Activated naive CD4-positive, alpha-beta T cell treated with anti-CD3 and anti-CD28 coated beads, Interleukin-2, amount 50 U/mL, for 24 hours (primary cell): ENCODE results near the gene ABHD6.
"Not testable (repeated sequence)": the region's sequence is repeated elsewhere in the genome, so short reads cannot be mapped to it uniquely, and the experiment has no call there.

Source experiments
- H3K27ac Mint-ChIP-seq: one replicate; pipeline ENCODE4 v1.8.0; 2021; ENCODE audit warnings: mild to moderate bottlenecking, mixed read lengths
- H3K27me3 Mint-ChIP-seq: one replicate; pipeline ENCODE4 v1.8.0; 2021; ENCODE audit warnings: mixed read lengths
- H3K36me3 Mint-ChIP-seq: one replicate; pipeline ENCODE4 v1.8.0; 2021; ENCODE audit warnings: mixed read lengths
- H3K4me1 Mint-ChIP-seq: one replicate; pipeline ENCODE4 v1.8.0; 2021; ENCODE audit warnings: mixed read lengths
- H3K4me3 Mint-ChIP-seq: one replicate; pipeline ENCODE4 v1.8.0; 2021; ENCODE audit warnings: mild to moderate bottlenecking, mixed read lengths
- H3K9me3 Mint-ChIP-seq: one replicate; pipeline ENCODE4 v1.8.0; 2021; ENCODE audit warnings: mixed read lengths

Gene ABHD6

DNA sequence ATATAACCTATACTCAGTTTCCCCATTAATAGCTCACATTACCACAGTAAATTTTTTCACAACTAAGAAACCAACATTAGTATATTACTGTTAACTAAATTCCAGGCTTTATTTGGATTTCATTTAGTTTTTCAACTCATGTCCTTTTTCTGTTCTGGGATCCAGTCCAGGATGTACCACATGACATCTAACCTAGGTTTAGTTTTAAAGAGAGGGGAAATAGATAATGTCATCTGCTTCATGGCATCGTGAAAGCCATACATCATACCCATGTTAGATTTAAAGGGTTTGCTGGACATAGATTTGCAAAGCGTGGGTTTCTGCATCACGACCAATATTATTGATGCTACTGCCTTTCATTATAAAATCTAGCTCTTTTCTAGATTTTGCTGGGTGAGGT lies 35.3 kb downstream of the ABHD6 start:
- no peak overlapping the region for H3K4me3 Mint-ChIP-seq
- H3K36me3 Mint-ChIP-seq, result peaks cover 25% of the 10 kb centered on the region
- H3K27ac Mint-ChIP-seq, result no peak overlapping the region
- no peaks in the 10 kb centered on the region for H3K27me3 Mint-ChIP-seq
- H3K9me3 Mint-ChIP-seq, result no peaks in the 10 kb centered on the region
- peaks cover 7% of the 10 kb centered on the region for H3K4me1 Mint-ChIP-seq

GRCh38 chr3:58273362-58273761 lies 35.8 kb downstream of the ABHD6 start:
- H3K4me3 Mint-ChIP-seq, H3K4me1 Mint-ChIP-seq, H3K9me3 Mint-ChIP-seq, H3K27ac Mint-ChIP-seq, H3K27me3 Mint-ChIP-seq: not testable (repeated sequence)
- peaks cover 23% of the 10 kb centered on the region for H3K36me3 Mint-ChIP-seq

GRCh38 chr3:58274027-58274614 lies 36.5 kb downstream of the ABHD6 start:
- Mint-ChIP-seq H3K36me3 (peaks cover 23% of the 10 kb centered on the region), H3K4me3 (no peak overlapping the region), H3K4me1 (peaks cover 7% of the 10 kb centered on the region), H3K27ac (no peak overlapping the region), H3K9me3 (no peaks in the 10 kb centered on the region), H3K27me3 (no peaks in the 10 kb centered on the region)

DNA sequence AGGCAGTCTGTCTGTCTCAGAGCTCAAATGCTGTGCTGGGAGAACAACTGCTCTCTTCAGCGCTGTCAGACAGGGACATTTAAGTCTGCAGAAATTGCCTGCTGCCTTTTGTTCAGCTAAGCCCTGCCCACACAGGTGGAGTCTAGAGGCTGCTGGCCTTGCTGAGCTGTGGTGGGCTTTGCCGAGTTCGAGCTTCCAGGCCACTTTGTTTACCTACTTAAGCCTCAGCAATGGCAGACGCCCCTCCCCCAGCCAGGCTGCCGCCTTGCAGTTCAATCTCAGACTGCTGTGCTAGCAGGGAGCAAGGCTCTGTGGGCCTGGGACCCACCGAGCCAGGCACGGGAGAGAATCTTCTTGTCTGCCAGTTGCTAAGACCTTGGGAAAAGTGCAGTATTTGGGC lies 43.5 kb downstream of the ABHD6 start:
- Mint-ChIP-seq H3K36me3 (peaks cover 20% of the 10 kb centered on the region), H3K27ac (no peak overlapping the region), H3K27me3 (no peaks in the 10 kb centered on the region), H3K4me3 (no peak overlapping the region), H3K4me1 (no peaks in the 10 kb centered on the region), H3K9me3 (no peaks in the 10 kb centered on the region)

DNA sequence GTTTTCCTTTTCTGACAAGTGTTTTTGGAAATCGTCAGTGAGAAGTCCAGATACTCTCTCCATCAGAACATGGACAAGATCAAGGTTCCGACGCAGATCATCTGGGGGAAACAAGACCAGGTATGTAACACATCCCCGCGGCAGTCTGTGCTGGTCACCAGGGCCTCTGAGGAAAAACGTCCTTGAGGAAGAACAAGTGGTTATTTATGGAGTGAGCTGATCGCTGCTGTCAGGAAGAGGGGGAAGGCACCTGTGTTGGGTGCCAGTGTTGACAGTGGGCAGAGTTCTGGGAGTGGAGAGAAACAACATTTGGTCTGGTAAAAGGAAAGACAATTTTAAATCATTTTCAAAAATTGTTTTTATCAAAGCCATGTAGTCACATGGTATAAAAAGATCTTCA lies 47.7 kb downstream of the ABHD6 start:
- H3K4me3 Mint-ChIP-seq, result no peak overlapping the region
- H3K4me1 Mint-ChIP-seq, result no peaks in the 10 kb centered on the region
- H3K27ac Mint-ChIP-seq, result no peak overlapping the region
- H3K36me3 Mint-ChIP-seq, result peaks cover 8% of the 10 kb centered on the region
- no peaks in the 10 kb centered on the region for H3K27me3 Mint-ChIP-seq
- H3K9me3 Mint-ChIP-seq, result no peaks in the 10 kb centered on the region

DNA sequence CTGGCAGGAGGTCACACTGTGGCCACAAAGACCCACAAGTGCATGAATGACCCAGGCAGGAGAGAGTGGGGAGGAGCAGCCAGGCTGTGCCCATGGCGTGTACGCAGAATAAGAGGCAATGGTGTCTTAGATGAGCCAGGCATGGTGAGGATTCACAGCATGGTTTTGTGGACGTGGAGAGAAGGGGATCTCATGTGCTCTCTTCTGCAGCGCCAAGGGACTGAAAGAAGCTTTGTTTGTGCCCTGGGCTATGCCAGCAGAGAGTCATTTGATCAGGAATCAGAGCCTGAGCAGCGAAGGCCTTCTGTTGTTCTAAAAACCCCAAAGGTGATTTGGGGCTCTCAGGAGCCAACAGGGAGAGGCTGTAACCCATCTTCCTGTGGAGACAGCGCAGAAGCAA lies 49.8 kb downstream of the ABHD6 start:
- no peak overlapping the region for H3K27ac Mint-ChIP-seq
- H3K36me3 Mint-ChIP-seq, result peaks cover 7% of the 10 kb centered on the region
- H3K27me3 Mint-ChIP-seq, result no peaks in the 10 kb centered on the region
- H3K4me1 Mint-ChIP-seq, result no peaks in the 10 kb centered on the region
- no peaks in the 10 kb centered on the region for H3K9me3 Mint-ChIP-seq
- no peak overlapping the region for H3K4me3 Mint-ChIP-seq

- Mint-ChIP-seq H3K27me3 (no peaks in the 10 kb centered on the region), H3K27ac (no peak overlapping the region), H3K4me3 (no peak overlapping the region), H3K9me3 (no peaks in the 10 kb centered on the region), H3K4me1 (no peaks in the 10 kb centered on the region), H3K36me3 (peaks cover 7% of the 10 kb centered on the region)
These were observed 50.6 kb downstream of the ABHD6 start for GRCh38 chr3:58288011-58288728.

GRCh38 chr3:58288964-58289613 lies 51.5 kb downstream of the ABHD6 start:
- H3K27ac Mint-ChIP-seq, H3K27me3 Mint-ChIP-seq, H3K4me1 Mint-ChIP-seq, H3K9me3 Mint-ChIP-seq, H3K36me3 Mint-ChIP-seq, H3K4me3 Mint-ChIP-seq: not testable (repeated sequence)

DNA sequence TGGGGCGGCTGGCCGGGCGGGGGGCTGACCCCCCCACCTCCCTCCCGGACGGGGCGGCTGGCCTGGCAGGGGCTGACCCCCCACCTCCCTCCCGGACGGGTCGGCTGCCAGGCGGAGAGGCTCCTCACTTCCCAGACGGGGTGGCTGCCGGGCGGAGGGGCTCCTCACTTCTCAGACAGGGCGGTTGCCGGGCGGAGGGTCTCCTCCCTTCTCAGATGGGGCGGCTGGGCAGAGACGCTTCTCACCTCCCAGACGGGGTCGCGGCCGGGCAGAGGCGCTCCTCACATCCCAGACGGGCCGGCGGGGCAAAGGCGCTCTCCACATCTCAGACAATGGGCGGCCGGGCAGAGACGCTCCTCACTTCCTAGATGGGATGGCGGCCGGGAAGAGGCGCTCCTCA lies 52.9 kb downstream of the ABHD6 start:
- not testable (repeated sequence) for H3K4me3 Mint-ChIP-seq, H3K36me3 Mint-ChIP-seq, H3K9me3 Mint-ChIP-seq, H3K4me1 Mint-ChIP-seq, H3K27ac Mint-ChIP-seq, H3K27me3 Mint-ChIP-seq

DNA sequence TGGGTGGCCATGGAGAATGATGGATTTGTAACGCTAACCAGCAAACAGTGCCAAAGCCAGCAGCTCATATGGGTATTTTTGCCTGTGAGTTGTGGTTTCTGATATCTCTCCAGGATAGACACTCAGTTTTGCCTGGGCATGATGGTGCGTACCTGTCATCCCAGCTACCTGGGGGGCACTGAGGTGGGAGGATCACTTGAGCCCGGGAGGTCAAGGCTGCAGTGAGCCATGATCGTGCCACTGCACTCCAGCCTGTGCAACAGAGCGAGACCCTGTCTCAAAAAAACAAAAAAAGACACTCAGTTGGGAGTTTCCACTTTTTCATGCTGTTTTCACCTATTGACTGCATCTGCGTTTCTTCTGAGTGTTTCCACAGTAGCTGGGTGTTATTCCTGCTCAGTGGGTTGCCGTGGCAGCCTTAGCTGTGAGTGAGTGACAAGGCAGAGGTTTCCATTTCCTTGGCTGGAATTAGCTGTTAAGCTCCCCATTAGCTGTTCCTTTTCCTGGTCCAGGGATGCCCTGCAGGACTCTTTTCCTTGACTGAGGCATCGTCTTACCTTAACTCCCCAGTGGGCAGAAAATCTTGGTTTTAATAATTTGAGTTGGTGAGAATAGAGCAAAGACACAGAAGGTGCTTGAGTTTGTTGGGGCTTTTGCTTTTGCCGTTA lies 54.2 kb downstream of the ABHD6 start:
- Mint-ChIP-seq H3K27ac (no peak overlapping the region), H3K27me3 (no peaks in the 10 kb centered on the region), H3K4me1 (no peaks in the 10 kb centered on the region), H3K9me3 (no peaks in the 10 kb centered on the region), H3K36me3 (peaks cover 5% of the 10 kb centered on the region), H3K4me3 (no peak overlapping the region)

- peaks cover 5% of the 10 kb centered on the region for H3K36me3 Mint-ChIP-seq
- no peak overlapping the region for H3K27ac Mint-ChIP-seq
- H3K9me3 Mint-ChIP-seq, result no peaks in the 10 kb centered on the region
- no peaks in the 10 kb centered on the region for H3K27me3 Mint-ChIP-seq
- no peaks in the 10 kb centered on the region for H3K4me1 Mint-ChIP-seq
- H3K4me3 Mint-ChIP-seq, result no peak overlapping the region
These were observed 55.3 kb downstream of the ABHD6 start for GRCh38 chr3:58292866-58293265.

DNA sequence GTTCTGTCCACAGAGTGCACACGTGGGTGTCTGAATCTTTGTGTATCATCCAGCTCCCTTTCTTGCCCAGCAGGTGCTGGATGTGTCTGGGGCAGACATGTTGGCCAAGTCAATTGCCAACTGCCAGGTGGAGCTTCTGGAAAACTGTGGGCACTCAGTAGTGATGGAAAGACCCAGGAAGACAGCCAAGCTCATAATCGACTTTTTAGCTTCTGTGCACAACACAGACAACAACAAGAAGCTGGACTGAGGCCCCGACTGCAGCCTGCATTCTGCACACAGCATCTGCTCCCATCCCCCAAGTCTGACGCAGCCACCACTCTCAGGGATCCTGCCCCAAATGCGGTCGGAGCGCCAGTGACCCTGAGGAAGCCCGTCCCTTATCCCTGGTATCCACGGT lies 55.9 kb downstream of the ABHD6 start:
- Mint-ChIP-seq H3K27ac (no peak overlapping the region), H3K4me1 (no peaks in the 10 kb centered on the region), H3K36me3 (peaks cover 4% of the 10 kb centered on the region), H3K4me3 (no peak overlapping the region), H3K27me3 (no peaks in the 10 kb centered on the region), H3K9me3 (no peaks in the 10 kb centered on the region)

DNA sequence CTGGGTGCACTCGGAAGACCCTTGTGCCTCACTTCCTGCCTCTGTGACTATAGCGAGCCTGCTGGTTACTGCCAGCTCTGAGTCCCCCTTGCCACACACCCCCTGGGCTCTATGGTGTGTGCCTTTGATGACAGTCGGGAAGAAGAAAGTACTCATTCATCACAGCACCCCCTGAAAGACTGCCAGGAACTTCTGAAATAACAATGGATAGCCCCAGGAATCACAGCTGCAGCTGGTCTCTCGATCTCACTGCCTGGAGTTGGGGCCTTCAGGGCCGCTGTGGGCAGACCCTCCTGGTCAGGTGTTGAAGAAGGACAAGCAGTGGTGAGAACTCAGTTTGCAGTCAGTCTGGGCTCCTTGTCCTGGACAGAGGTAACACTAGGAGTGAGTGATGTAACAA lies 58.7 kb downstream of the ABHD6 start:
- no peak overlapping the region for H3K4me3 Mint-ChIP-seq
- H3K9me3 Mint-ChIP-seq, result no peaks in the 10 kb centered on the region
- peaks cover 3% of the 10 kb centered on the region for H3K36me3 Mint-ChIP-seq
- H3K4me1 Mint-ChIP-seq, result no peaks in the 10 kb centered on the region
- peaks cover 10% of the 10 kb centered on the region for H3K27me3 Mint-ChIP-seq
- no peak overlapping the region for H3K27ac Mint-ChIP-seq

- Mint-ChIP-seq H3K27ac (no peak overlapping the region), H3K9me3 (no peaks in the 10 kb centered on the region), H3K36me3 (peaks cover 4% of the 10 kb centered on the region), H3K4me3 (no peak overlapping the region), H3K4me1 (no peaks in the 10 kb centered on the region), H3K27me3 (peaks cover 13% of the 10 kb centered on the region)
These were observed 59.3 kb downstream of the ABHD6 start for GRCh38 chr3:58296843-58297242.

- Mint-ChIP-seq H3K36me3 (peaks cover 4% of the 10 kb centered on the region), H3K9me3 (no peaks in the 10 kb centered on the region), H3K4me3 (no peak overlapping the region), H3K4me1 (no peaks in the 10 kb centered on the region), H3K27me3 (peaks cover 17% of the 10 kb centered on the region), H3K27ac (no peak overlapping the region)
These were observed 60.6 kb downstream of the ABHD6 start for GRCh38 chr3:58298190-58298589.

DNA sequence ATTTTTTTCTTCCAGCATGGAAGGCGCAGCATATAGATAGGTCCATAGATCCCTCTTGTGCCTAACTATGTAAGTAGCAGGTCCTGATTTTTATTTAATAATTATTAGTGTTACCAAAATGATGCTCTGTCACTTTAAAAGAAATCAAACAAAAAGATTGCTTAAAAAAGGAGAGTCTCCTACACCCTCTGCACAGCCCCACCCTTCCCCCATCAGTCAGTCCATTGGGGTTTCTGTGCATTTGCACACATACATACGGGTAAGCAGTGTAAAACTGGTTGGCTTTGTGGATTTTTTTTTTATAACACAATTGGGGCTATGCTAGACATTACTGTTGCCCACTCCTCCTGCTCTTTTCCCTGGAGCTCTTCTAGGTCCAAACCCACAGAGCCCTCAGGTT lies 61.5 kb downstream of the ABHD6 start:
- H3K4me3 Mint-ChIP-seq, result no peak overlapping the region
- no peak overlapping the region for H3K27ac Mint-ChIP-seq
- H3K27me3 Mint-ChIP-seq, result peaks cover 17% of the 10 kb centered on the region
- no peaks in the 10 kb centered on the region for H3K4me1 Mint-ChIP-seq
- H3K36me3 Mint-ChIP-seq, result peaks cover 3% of the 10 kb centered on the region
- no peaks in the 10 kb centered on the region for H3K9me3 Mint-ChIP-seq
